Activated naive CD8-positive, alpha-beta T cell treated with anti-CD3 and anti-CD28 coated beads, Interleukin-2, amount 50 U/mL, for 16 hours (primary cell): ENCODE measurements around the gene B3GAT3.
A peak's percentile ranks its signal among the peaks of the same experiment; 100 is the strongest.
"Not testable (repeated sequence)": the region's sequence is repeated elsewhere in the genome, so short reads cannot be mapped to it uniquely, and the experiment has no call there.

ENCODE experiments used
- DNase-seq: peaks from one replicate; pipeline ENCODE4 v3.0.0-alpha.2; 2020; ENCODE audit warnings: low read depth, low spot score

B3GAT3 gene

DNA sequence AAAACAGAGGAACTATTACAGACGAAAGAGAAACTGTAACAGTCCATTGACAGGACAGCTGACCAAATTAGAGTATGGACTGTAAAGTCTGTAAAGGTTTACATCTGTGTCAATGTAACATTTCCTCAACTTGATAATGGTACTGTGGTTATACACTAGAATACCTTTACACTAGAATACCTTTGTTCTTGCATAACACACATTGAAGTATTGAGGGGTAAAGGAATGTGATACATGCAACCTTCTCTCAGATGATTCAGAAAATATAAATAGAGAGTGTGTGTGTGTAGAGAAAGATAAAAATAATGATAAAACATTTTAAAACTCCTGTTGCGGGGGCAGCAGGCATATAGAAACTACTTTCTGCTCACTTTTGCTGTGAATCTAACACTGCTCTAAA is 42.5 kb downstream of the B3GAT3 start:
- DNase-seq, result no peak

DNA sequence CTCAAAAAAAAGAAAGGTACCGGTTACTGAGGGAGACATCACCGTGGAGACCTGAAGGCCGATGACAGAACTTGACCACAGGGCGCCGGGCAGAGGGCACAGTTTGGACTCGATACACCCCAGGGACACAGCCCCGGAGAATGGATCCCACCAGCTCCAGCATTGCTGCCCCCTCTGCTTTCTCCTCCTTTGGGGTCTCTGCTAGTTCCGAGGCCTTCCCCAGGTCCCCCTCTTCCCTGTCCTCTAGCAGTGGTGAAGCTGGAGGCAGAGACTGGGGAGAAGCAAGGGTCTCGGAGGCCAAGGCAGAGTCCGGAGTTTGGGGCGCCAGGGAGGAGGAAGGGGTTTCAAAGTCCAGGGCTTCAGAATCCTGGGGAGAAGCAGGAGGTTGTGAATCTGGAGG is 43.2 kb downstream of the B3GAT3 start:
- no peak for DNase-seq

DNA sequence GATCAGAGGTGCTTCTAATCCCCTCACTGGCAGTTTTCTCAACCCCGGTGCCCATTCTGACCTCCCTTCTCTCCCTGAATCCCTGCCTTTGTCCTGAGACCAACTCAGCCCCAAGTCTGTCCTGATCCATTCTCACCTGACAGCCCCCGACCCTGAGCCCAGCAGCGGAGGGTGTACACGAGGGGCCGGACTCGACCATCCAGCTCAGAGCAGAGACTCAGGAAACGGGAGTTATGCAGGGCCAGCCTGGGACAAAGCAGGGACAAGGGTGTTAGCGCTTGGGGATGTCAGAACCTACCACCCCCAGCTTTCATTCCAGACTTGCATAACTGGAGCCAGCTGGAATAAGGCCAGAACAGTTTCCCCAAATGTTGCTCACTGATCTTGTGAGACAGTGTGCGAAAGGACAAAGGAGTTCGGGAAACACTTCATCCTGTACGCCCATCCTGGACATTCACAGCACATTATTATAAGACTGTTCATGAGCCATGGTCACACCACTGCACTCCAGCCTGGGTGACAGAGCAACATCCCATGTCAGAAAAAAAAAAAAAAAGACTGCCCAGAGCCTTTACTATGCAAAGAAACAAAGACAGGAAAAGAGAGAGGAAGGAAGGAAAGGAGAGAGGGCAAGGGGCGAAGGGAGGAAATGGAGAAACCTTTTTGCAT is 44.6 kb downstream of the B3GAT3 start:
- DNase-seq, result no peak

DNA sequence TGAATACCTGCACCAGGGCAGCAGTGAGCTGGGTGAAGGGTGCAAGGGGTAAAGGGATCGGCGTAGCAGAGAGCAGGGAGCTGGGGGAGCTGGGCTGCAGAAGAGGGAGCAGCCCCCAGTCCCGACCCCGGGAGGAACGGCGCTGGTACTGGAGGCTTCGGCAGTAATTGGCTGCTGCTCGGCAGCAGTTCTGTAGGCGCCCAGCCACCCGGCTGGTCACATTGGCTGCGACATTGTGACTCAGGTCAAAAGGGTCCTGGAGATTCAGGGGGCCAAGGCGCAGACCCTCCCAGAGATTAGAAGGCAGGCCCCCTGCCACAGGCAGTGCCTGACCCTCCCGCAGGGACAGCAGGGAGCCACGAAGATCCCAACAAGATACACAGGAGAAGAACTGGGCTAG is 45.9 kb downstream of the B3GAT3 start:
- DNase-seq, result no peak

DNA sequence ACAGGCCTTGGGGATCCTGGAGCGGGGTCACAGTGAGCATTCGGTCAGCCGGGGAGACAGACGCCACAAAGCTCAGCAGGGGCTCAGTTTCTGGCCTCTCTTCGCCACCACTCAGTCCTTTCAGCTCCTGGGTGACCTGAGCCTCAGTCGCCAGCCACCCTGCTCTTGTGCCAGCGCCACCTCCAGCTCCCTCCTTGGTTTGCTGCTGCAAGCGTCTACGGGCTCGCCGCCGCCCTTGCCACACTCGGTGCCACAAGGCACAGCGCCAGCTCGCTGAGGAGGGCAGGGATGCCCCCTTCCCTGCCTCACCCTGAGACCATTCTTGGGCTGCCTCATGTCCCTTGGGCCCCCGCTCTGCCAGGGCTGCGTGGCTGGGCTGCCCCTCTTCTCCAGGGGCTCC is 46.6 kb downstream of the B3GAT3 start:
- DNase-seq, result no peak

DNA sequence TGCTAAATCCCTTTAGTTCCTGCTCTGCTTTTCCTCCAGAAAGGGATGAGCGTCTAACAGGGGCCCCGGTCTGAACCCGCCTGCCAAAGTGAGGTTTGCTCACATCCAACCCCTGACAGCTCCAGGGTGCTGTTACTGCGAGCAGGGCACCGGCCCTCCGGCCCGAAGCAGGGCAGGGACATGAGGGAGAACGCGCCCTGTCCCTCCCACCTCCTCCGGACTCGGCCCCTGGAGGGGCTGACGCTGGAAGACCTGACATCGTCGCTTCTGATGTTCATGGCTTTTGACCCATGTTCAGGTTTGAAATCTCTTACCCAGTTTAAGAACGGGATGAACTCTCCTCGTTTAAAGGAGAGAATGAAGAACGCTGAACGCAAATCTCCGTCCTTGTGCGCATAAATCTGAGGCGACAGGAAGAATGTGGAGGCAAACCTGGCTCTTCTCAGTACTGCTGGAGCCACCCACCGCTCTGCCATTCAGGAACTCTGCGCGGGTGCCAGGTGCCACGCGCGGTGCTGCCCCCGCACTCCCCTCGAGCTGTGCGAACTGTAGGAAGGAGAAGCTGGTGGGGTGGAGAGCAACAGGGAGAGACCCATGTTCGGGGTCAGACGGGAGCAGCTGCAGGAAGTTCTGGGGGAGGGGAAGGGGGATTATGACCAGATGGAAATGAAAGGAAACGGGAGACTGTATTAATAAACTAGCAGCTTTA is 47.3 kb downstream of the B3GAT3 start:
- DNase-seq, result no peak

DNA sequence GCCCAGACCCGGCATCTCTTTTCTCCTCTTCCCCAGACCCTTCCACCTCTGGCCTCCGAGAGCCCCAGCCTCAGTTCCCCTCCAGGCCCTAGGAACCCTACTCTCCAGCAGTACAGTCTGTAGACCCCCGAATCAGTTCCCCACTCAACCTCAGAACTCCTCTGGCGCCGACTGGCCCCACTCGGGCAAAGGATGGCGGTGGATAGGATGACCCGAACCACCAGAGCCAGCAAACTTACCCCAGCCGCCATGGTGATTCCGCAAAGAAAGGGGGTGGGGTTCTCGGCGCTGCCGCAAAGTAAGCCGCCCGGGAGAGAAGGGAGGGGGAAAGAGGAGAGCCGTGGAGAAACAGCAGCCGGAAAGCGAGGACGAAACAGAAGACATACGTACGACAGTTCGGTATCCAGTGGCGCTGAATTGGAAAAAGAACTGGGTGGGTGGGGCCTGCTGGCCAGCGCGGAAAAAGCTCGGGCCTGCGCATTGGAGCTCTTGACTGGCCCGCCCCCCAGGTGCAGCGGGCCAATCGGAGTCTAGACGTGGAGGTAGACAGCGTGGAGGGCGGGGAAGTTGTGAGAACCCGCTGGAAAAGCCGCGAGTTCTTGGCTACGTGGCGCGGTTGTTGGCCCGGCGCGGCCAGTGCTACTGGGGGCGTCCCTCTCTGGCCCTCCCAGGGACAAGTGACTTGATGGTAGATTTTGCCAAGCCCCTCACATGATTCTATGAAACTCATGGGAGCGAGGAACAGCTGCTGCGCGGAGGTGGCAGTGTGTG is 48.0 kb downstream of the B3GAT3 start, which contains the start of gene EEF1G:
EEF1G (minus strand) TSS at position 300 of the 771 bp plus-strand sequence; CDS start at position 251, 49 bp downstream.
- peak; percentile 93 for DNase-seq

DNA sequence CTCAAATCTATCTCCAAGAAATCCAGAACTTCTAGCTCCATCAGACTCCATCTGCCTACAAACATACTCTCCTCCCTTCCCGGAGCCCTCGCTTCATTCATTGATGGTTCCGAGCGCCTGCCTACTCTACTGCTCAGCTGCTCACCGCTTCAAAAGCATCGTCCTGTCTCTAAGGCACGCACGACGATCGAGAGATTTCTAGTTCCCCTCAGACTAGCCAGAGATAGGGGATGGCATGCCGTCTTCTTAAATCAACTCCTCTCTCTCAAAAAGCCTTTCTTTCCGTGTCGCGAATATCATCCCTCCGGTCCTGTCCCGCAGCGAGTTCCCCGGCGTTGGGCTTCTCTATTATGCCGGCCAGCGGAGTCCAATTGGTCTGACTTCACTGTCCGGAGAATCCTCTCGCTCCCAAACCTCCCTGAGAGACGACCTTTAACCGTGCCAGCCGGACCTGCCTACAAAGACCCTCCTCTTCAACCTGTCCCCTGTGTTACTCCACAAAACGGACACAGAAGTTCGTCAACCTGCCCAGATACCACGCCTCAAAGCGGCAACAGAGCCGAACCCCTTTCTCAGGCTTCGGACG is 48.7 kb downstream of the B3GAT3 start:
- no peak for DNase-seq

DNA sequence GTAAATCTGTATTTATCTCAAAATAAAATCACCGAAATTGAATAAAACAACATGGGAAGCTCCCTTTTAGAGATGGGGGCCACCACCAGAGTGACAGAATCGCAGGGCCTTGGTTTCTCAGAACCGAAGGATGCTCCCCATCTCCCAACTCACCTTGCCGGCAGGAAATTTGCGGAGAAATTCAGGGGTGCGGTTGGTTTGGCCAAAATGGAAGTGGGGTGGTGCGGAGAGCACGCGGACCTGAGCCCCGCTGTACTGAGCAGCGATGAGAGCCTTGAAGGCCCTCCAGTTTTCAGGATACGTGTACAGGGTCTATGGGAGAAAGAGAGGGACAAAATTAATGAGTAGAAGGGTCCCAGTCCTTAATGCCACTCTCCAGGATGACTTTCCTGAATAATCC is 49.4 kb downstream of the B3GAT3 start:
- DNase-seq, result no peak

DNA sequence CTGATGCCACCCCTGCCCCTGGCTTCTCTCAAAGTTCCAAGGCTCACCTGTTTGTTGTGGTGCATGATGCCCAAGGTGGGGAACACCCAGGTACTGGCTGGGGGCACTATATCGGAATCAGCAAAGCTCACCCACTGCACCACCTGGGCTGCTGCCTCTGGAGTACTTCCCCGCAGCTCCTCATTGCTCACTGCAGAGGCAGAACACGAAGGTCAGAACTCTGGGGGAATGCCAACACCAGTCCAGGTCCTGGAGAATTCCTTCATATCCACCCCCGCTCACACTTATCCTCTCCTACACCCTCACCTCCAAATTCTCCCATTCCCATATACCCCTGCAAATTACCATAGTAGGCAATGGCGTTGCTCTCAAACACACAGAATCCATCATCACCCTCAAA is 50.3 kb downstream of the B3GAT3 start:
- DNase-seq, result not testable (repeated sequence)

DNA sequence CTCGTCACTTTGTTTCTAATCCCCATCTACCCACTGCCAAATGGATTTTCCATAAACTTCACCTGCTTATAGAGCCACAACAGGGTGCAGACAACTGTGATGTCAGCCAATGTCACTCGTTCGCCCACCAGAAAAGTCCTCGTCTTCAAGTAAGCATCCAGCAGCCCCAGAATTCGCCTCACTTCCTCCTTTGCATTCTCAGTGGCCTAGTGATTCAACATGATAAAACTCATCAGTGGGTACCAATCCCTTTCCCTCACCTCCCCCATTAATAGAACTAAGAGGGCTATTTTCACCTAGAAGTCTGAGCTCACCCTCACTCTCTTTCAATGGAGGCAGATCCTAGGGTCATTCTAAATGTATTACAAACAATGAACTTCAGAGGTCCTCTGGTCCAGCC is 50.9 kb downstream of the B3GAT3 start:
- DNase-seq, result not testable (repeated sequence)

DNA sequence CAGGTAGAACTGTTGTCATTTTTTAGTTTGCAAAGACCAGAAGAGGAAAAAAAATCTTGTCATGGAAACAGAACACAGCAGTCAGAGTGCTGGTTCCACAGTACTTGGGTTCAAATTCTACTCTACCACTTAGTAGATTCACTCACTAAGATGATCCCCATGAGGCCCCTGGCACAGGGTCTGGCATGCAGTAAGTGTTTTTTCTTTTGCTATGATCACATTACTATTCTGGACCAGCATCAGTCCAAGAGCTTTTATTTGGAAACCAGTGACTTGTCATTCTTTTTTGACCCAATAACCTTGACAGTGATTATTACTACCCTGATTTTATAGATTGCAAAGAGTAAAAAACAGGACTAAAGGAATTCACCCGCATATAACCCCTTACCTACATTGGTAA is 52.2 kb downstream of the B3GAT3 start:
- no peak for DNase-seq

DNA sequence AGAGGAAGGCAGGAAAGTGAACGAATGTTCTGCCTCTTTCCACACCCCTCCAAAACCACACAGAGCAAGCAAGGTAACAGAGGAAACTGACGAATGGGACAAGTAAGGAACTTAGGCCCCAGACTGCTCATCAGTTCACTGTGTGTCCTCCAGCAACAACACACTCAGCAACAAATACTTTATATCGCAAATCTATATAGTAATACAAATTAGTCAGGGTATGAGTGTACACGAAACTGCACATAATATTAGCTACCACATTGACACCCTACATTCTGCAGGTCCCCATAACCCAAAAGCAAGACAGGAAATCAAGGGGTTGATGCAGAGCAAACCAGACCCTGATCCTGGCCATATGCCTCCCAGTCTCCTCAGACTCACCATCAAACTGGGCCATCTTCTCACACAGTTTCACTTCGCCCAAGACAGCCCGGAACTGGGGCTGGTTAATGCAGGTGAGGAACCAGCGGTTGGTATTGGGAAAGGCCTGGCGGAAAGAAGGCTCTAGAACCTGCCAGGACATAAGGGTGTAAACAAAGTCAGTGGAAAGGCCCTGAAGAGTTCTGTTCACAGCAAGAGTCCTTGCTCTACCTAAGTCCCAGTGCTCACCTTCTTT is 54.7 kb downstream of the B3GAT3 start:
- no peak for DNase-seq

DNA sequence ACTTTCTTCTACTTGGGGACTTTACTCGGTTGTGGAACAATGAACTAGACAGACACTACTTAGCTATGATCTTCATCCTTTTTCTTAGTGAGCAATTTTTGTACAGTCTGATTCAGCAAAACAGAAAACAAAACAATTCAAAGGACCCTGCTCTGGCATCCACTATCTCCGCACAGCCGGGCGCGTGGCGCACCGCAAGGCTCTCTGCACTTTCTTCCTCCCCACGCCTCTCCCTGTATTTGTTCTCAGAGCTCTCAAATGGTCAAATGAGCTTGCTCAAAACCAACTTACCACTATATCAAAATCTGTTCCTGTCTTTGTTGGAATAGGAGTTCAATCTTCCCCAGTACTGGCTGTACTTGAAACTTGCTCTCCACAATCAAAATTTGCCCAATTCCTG is 55.5 kb downstream of the B3GAT3 start:
- DNase-seq, result no peak
